A549 (cell line): ENCODE measurements around the gene SLC9A3. TPM values are rescaled to one million over a fixed set of nuclear protein-coding genes. Genes with fewer than 3 reads are reported as not detected.

Source experiments
- ATAC-seq, 2 experiments: fragments of 200-7000 bp in 1 of 2; fragments of >200 bp in 1 of 2; cut with Nextera tagmentation in 1 of 2; cut with Tn5 transposase in 1 of 2; 3 replicates each; pipeline versions ENCODE4 v1.8.0 to v1.9.1; 2018 to 2020; ENCODE audit warnings: mild to moderate bottlenecking in 1 of 2, moderate library complexity in 1 of 2
- CTCF ChIA-PET: fragments of 300-600 bp; sonication (Branson Sonifier 250); formaldehyde crosslinking; extraction: SDS; loops from one replicate; lab custom pipeline; 2021; ENCODE audit warnings: antibody characterized with exemption, inconsistent platforms; lab: Yijun Ruan, JAX
- POLR2A ChIA-PET: fragments of 350-600 bp; formaldehyde crosslinking; extraction: SDS; loops from one replicate; lab custom pipeline; 2021; ENCODE audit warnings: antibody characterized with exemption, inconsistent platforms; lab: Yijun Ruan, JAX
- DNase-seq, 2 experiments: peaks; one replicate each; pipeline versions ENCODE4 v3.0.0 to v3.0.0-alpha.2; 2011 to 2016; ENCODE audit warnings: low read depth in 1 of 2, low spot score in 1 of 2
- FAIRE-seq: peaks from 2 replicates; lab custom pipeline; 2011; peaks lifted over from hg19 to GRCh38; lab: Jason Lieb, UNC
- H3K27ac ChIP-seq, 2 experiments: fragments of >200 bp; sonication (Bioruptor Twin); formaldehyde crosslinking; 3 replicates each; pipeline ENCODE4 v1.5.1; 2016 to 2017
- H3K4me1 ChIP-seq: fragments of >200 bp; sonication (Bioruptor Twin); formaldehyde crosslinking; 3 replicates; pipeline ENCODE4 v1.6.1; 2016
- H3K4me2 ChIP-seq: fragments of >200 bp; sonication (Bioruptor Twin); formaldehyde crosslinking; 3 replicates; pipeline ENCODE4 v1.6.1; 2016
- H3K4me3 ChIP-seq: fragments of >200 bp; sonication (Bioruptor Twin); formaldehyde crosslinking; 3 replicates; pipeline ENCODE4 v1.5.1; 2016
- H3K9me3 ChIP-seq: fragments of >200 bp; sonication (Bioruptor Twin); formaldehyde crosslinking; 3 replicates; pipeline ENCODE4 v1.6.1; 2016
- ATOH8 ChIP-seq: fragments of 250-450 bp; sonication (Bioruptor Pico); IDR thresholded peaks from 2 replicates; pipeline ENCODE4 v1.5.0; 2020; ENCODE audit warnings: low read depth, mild to moderate bottlenecking, moderate library complexity
- CBX2 ChIP-seq: fragments of 200-600 bp; sonication (generic); IDR thresholded peaks from 2 replicates; pipeline ENCODE4 v1.6.1; 2016; ENCODE audit warnings: low read depth, mild to moderate bottlenecking, borderline replicate concordance
- CTCF ChIP-seq: fragments of >200 bp; sonication (Bioruptor Twin); formaldehyde crosslinking; IDR thresholded peaks from 3 replicates; pipeline ENCODE4 v1.5.1; 2016
- E2F6 ChIP-seq: IDR thresholded peaks from 2 replicates; pipeline ENCODE4 v1.6.1; 2012; ENCODE audit warnings: low read depth, borderline replicate concordance
- ESRRA ChIP-seq: fragments of 150-350 bp; IDR thresholded peaks from 2 replicates; pipeline ENCODE4 v1.6.1; 2014; ENCODE audit warnings: mild to moderate bottlenecking, low read length, borderline replicate concordance
- FOSB ChIP-seq: fragments of 250-450 bp; sonication (Bioruptor Pico); IDR thresholded peaks from 2 replicates; pipeline ENCODE4 v1.5.0; 2020; ENCODE audit warnings: mild to moderate bottlenecking, moderate library complexity
- GATA3 ChIP-seq: IDR thresholded peaks from 2 replicates; pipeline ENCODE4 v1.6.1; 2012; ENCODE audit warnings: borderline replicate concordance
- HDAC2 ChIP-seq: fragments of 200-600 bp; sonication (generic); IDR thresholded peaks from 2 replicates; pipeline ENCODE4 v1.6.1; 2016
- HEYL ChIP-seq: fragments of 250-450 bp; sonication (Bioruptor Pico); IDR thresholded peaks from 2 replicates; pipeline ENCODE4 v1.8.0; 2021; ENCODE audit warnings: mild to moderate bottlenecking, moderate library complexity
- JUN ChIP-seq, 2 experiments: fragments of >200 bp; sonication (Bioruptor Twin); formaldehyde crosslinking; IDR thresholded peaks; 2 replicates in 1 of 2; 3 replicates in 1 of 2; pipeline ENCODE4 v1.6.1; 2016 to 2017
- JUNB ChIP-seq: fragments of >200 bp; sonication (Bioruptor Twin); formaldehyde crosslinking; IDR thresholded peaks from 2 replicates; pipeline ENCODE4 v1.6.1; 2016
- KDM5A ChIP-seq: fragments of 200-600 bp; sonication (generic); IDR thresholded peaks from 2 replicates; pipeline ENCODE4 v1.6.1; 2016; ENCODE audit warnings: antibody characterized with exemption, mild to moderate bottlenecking
- MAX ChIP-seq: IDR thresholded peaks from 2 replicates; pipeline ENCODE4 v1.6.1; 2012
- MAZ ChIP-seq: fragments of 150-350 bp; IDR thresholded peaks from 2 replicates; pipeline ENCODE4 v1.6.1; 2014; ENCODE audit warnings: antibody characterized with exemption, low read depth, low read length, borderline replicate concordance
- NR3C1 ChIP-seq: fragments of >200 bp; sonication (Bioruptor Twin); formaldehyde crosslinking; IDR thresholded peaks from 3 replicates; pipeline ENCODE4 v1.6.1; 2017
- POLR2AphosphoS2 ChIP-seq: conservative IDR thresholded peaks from 2 replicates; pipeline ENCODE4 v1.6.1; 2012; ENCODE audit warnings: low read length, improper control_type of control experiment, inconsistent platforms
- RCOR1 ChIP-seq: fragments of 150-350 bp; IDR thresholded peaks from 2 replicates; pipeline ENCODE4 v1.6.1; 2014; ENCODE audit warnings: antibody characterized with exemption, low read length, low read depth
- REST ChIP-seq: fragments of 200-600 bp; sonication (generic); IDR thresholded peaks from 2 replicates; pipeline ENCODE4 v1.6.1; 2016; ENCODE audit warnings: antibody characterized with exemption, mild to moderate bottlenecking, moderate library complexity
- RFX5 ChIP-seq: fragments of 450-650 bp; IDR thresholded peaks from 2 replicates; pipeline ENCODE4 v1.7.1; 2014; ENCODE audit warnings: antibody characterized with exemption, mild to moderate bottlenecking, moderate library complexity
- SREBF2 ChIP-seq: fragments of 450-650 bp; IDR thresholded peaks from 2 replicates; pipeline ENCODE4 v1.6.1; 2014; ENCODE audit warnings: mild to moderate bottlenecking, moderate library complexity
- WGBS: methylation state at CpG from one replicate; pipeline ENCODE4 v1.1.6; 2017; ENCODE audit errors: missing lambda C conversion rate; 5-methylcytosine and 5-hydroxymethylcytosine counted together
- polyA plus RNA-seq, 4 experiments: library from polyadenylated mRNA; depleted of rRNA in 3 of 4; stranded (reverse); fragments of >200 nt; fragmentation: RNase III in 1 of 4; extraction: RNeasy Plus Mini Kit Qiagen cat#74134 plus additional on column Dnase treatment in 1 of 4; gene quantifications; 2 replicates in 3 of 4; 3 replicates in 1 of 4; pipeline ENCODE4 v1.2.3, GENCODE V29; 2011 to 2017

The SLC9A3 gene
- polyA plus RNA-seq, 2 of the 4 experiments (the other 2 are of a cell fraction) = 1.3 TPM

GRCh38 chr5:464843-465590 lies 59.2 kb downstream of the SLC9A3 start (continued):
- TF ChIP-seq REST = no peak
- TF ChIP-seq KDM5A = no peak
- no peak for TF ChIP-seq POLR2AphosphoS2
- TF ChIP-seq ESRRA = no peak
- TF ChIP-seq MAX = no peak
- TF ChIP-seq MAZ = no peak

GRCh38 chr5:464446-464842 lies 59.8 kb downstream of the SLC9A3 start:
- WGBS = 94% methylated on average over 18 of the region's 19 CpGs
- FAIRE-seq (no peak), ATAC-seq (no peak; a peak in 1 of 6 replicates)

GRCh38 chr5:463952-464351 lies 60.3 kb downstream of the SLC9A3 start:
- DNase-seq (no peak), ATAC-seq (no peak), FAIRE-seq (no peak)
- Histone ChIP-seq H3K9me3 (no peaks in the 10 kb centered on the region), H3K4me1 (peaks cover 2% of the 10 kb centered on the region; the same call in 1 of the 3 replicates), H3K27ac (no peak overlapping the region), H3K4me3 (no peak overlapping the region), H3K4me2 (no peak overlapping the region)
- CTCF ChIA-PET = interaction anchor here (1.4 kb wide), 1 partner anchor 18 kb away, joined by 4 read pairs; no protein-coding TSS in a partner anchor
- POLR2A ChIA-PET = no interaction called here
- TF ChIP-seq RCOR1 = no peak
- TF ChIP-seq CBX2 = no peak
- TF ChIP-seq MAX = no peak
- TF ChIP-seq NR3C1 = no peak
- no peak for TF ChIP-seq RFX5
- no peak for TF ChIP-seq FOSB
- TF ChIP-seq ATOH8 (CRISPR knock-in tag) = no peak
- no peak for TF ChIP-seq MAZ
- TF ChIP-seq ESRRA = no peak
- TF ChIP-seq KDM5A = no peak
- TF ChIP-seq HEYL (CRISPR knock-in tag) = no peak
- TF ChIP-seq JUN (IDR thresholded peaks at IDR 0.05) = no peak
- TF ChIP-seq E2F6 = no peak
- 88% methylated on average over 18 of the region's 18 CpGs for WGBS

More at GRCh38 chr5:464446-464842, 59.8 kb downstream of the SLC9A3 start:
- POLR2A ChIA-PET = no interaction called here
- no peaks in the 10 kb centered on the region for H3K4me1 ChIP-seq
- no peak for DNase-seq
- no peak overlapping the region for H3K4me2 ChIP-seq
- no peaks in the 10 kb centered on the region for H3K9me3 ChIP-seq
- no peak for TF ChIP-seq JUNB
- TF ChIP-seq HDAC2 = no peak
- TF ChIP-seq SREBF2 = no peak
- no peak for TF ChIP-seq JUN (IDR thresholded peaks at IDR 0.05)
- TF ChIP-seq GATA3 = no peak
- no peak for TF ChIP-seq CTCF
- H3K4me3 ChIP-seq = no peak overlapping the region
- H3K27ac ChIP-seq = no peak overlapping the region
- CTCF ChIA-PET = interaction anchor here (1.4 kb wide), 1 partner anchor 18 kb away, joined by 4 read pairs; no protein-coding TSS in a partner anchor
